SK-N-MC (cell line): Measurements from ENCODE around the gene RPL18.

ENCODE experiments used
- DNase-seq: peaks from one replicate; pipeline ENCODE4 v3.0.0-alpha.2; 2011; ENCODE audit warnings: low read depth, low spot score
- H3K27ac ChIP-seq: fragments of 200-600 bp; sonication (generic); 2 replicates; pipeline ENCODE4 v1.5.1; 2016; ENCODE audit warnings: mixed run types
- H3K36me3 ChIP-seq: fragments of 200-600 bp; sonication (generic); 2 replicates; pipeline ENCODE4 v1.6.1; 2017; ENCODE audit warnings: antibody characterized with exemption, low read length, mixed read lengths; ENCODE audit not compliant: insufficient read depth
- H3K4me3 ChIP-seq: fragments of 200-600 bp; sonication (generic); 2 replicates; pipeline ENCODE4 v1.5.1; 2016
- H3K9ac ChIP-seq: fragments of 200-600 bp; sonication (generic); 2 replicates; pipeline ENCODE4 v1.8.0; 2017; ENCODE audit warnings: mixed run types, mixed read lengths; ENCODE audit not compliant: insufficient read length
- H3K9me3 ChIP-seq: fragments of 200-600 bp; sonication (generic); 2 replicates; pipeline ENCODE4 v1.6.1; 2017; ENCODE audit warnings: low read depth, mild to moderate bottlenecking, antibody characterized with exemption, low read length, moderate library complexity, mixed read lengths
- EZH2 ChIP-seq: fragments of 200-600 bp; sonication (generic); IDR thresholded peaks from one replicate; pipeline ENCODE4 v1.6.1; 2017; ENCODE audit warnings: antibody characterized with exemption
- FOXP2 ChIP-seq: optimal IDR thresholded peaks from 2 replicates; pipeline ENCODE3; 2011; ENCODE audit warnings: mild to moderate bottlenecking, moderate library complexity; ENCODE audit not compliant: insufficient read depth; ENCODE audit errors: extremely low read length, control extremely low read depth
- POLR2AphosphoS5 ChIP-seq: IDR thresholded peaks from 2 replicates; pipeline ENCODE4 v1.6.1; 2012; ENCODE audit warnings: mild to moderate bottlenecking, low read depth, low read length, borderline replicate concordance

Gene RPL18

GRCh38 chr19:48624791-48625723, 6.1 kb upstream of the RPL18 start:
- H3K27ac ChIP-seq: 0 out of 2 replicates have a peak overlapping the region, but pooled peaks have one; percentile 54

GRCh38 chr19:48624067-48624594, 5.2 kb upstream of the RPL18 start:
- peak overlapping the region; percentile 83 for H3K27ac ChIP-seq
- H3K9me3 ChIP-seq: no peaks in the 10 kb centered on the region
- peak overlapping the region; percentile 92 for H3K9ac ChIP-seq
- peak; percentile 81 for DNase-seq
- no peaks in the 10 kb centered on the region; the same call in 1 of the 2 replicates for H3K36me3 ChIP-seq
- no peak for TF ChIP-seq FOXP2
- no peak; the same call in 1 of the 2 replicates for TF ChIP-seq POLR2AphosphoS5
- TF ChIP-seq EZH2: no peak
- peak overlapping the region; percentile 94 for H3K4me3 ChIP-seq

More at GRCh38 chr19:48624791-48625723, 6.1 kb upstream of the RPL18 start:
- peak overlapping the region; percentile 92 for H3K9ac ChIP-seq
- DNase-seq: no peak
- no peaks in the 10 kb centered on the region; the same call in 1 of the 2 replicates for H3K36me3 ChIP-seq
- H3K4me3 ChIP-seq: peak overlapping the region; percentile 94
- H3K9me3 ChIP-seq: no peaks in the 10 kb centered on the region
- TF ChIP-seq FOXP2: no peak
- TF ChIP-seq POLR2AphosphoS5: no peak
- no peak for TF ChIP-seq EZH2

- Histone ChIP-seq H3K9me3 (no peaks in the 10 kb centered on the region), H3K36me3 (no peaks in the 10 kb centered on the region; the same call in none of the 2 replicates), H3K4me3 (peak overlapping the region; percentile 94), H3K27ac (peak overlapping the region; percentile 83), H3K9ac (peak overlapping the region; percentile 70)
- TF ChIP-seq POLR2AphosphoS5: peak; percentile 75
- no peak for TF ChIP-seq FOXP2
- no peak for DNase-seq
Observed at GRCh38 chr19:48623556-48624066, 4.6 kb upstream of the RPL18 start.

DNA sequence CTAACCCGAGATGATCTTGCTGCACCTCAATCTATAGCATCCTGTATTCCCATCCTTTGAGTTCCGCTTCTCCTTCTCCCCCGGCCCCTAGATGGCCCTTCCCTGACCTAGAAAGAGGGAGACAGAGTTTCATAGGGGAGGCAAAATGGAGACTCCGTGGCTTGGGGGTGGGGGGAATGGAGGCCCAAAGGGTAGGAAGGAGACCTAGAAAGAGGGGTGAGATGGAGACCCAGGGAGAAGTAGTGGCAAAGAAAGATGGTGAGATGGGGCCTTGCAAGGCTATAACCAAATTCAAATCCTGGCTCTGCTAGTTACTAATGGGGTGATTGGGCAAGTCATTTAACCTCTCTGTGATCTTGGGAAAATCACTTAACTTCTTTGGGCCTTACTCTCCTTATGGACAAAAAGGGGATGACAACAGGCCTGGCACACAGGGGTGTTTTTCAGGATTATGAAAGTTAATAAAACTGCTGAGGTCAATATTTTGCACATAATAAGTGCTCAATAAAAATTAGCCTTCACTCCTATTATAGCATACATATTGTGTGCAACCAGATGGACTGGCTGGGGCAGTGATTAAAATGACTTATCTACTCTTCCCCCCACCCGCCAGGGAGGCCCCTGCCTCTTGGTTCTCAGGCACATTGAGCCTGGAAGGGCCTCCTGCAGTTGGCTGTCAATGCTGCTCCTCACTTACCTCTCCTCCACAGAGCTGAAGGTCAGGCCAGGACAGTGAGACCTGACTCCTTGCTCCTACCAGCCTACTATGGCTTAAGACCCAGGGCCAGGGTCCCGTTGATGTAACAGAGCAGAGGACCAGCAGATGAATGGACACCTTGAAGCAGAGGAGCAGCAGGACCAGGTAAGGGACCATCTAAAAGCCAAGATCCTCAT, 961 bp upstream of the RPL18 start:
- peak overlapping the region; percentile 82 for H3K4me3 ChIP-seq
- peaks cover 36% of the 10 kb centered on the region for H3K36me3 ChIP-seq
- TF ChIP-seq POLR2AphosphoS5 (no peak), EZH2 (no peak), FOXP2 (no peak)
- H3K9me3 ChIP-seq: no peaks in the 10 kb centered on the region
- peak overlapping the region; percentile 99 for H3K9ac ChIP-seq
- H3K27ac ChIP-seq: peak overlapping the region; percentile 84
- no peak for DNase-seq

GRCh38 chr19:48618278-48618915, 581 bp downstream of the RPL18 start:
- peak overlapping the region; percentile 93 for H3K27ac ChIP-seq
- DNase-seq: no peak
- peaks cover 38% of the 10 kb centered on the region for H3K36me3 ChIP-seq
- TF ChIP-seq FOXP2: no peak
- H3K4me3 ChIP-seq: peak overlapping the region; percentile 82
- no peaks in the 10 kb centered on the region for H3K9me3 ChIP-seq
- H3K9ac ChIP-seq: peak overlapping the region; percentile 99

- peak overlapping the region; percentile 82 for H3K4me3 ChIP-seq
- no peak for DNase-seq
- H3K9me3 ChIP-seq: no peaks in the 10 kb centered on the region
- H3K9ac ChIP-seq: peak overlapping the region; percentile 99
- H3K36me3 ChIP-seq: peaks cover 38% of the 10 kb centered on the region
- H3K27ac ChIP-seq: peak overlapping the region; percentile 93
- TF ChIP-seq POLR2AphosphoS5 (peak; percentile 14; the same call in 1 of the 2 replicates), EZH2 (no peak)
Observed at GRCh38 chr19:48617146-48617937, 1.6 kb downstream of the RPL18 start.

- H3K9ac ChIP-seq: peak overlapping the region; percentile 99
Observed at GRCh38 chr19:48616491-48617056, 2.4 kb downstream of the RPL18 start.

More at GRCh38 chr19:48616491-48617056, 2.4 kb downstream of the RPL18 start:
- Histone ChIP-seq H3K9me3 (no peaks in the 10 kb centered on the region), H3K4me3 (peak overlapping the region; percentile 82), H3K27ac (peak overlapping the region; percentile 93; the same call in 1 of the 2 replicates), H3K36me3 (peaks cover 38% of the 10 kb centered on the region)
- DNase-seq: no peak
- TF ChIP-seq FOXP2 (no peak), POLR2AphosphoS5 (no peak), EZH2 (no peak)
